ENCODE measurements around the gene ZNF92.
"Not testable (repeated sequence)": the region's sequence is repeated elsewhere in the genome, so short reads cannot be mapped to it uniquely, and the experiment has no call there.

ZNF92 gene

DNA sequence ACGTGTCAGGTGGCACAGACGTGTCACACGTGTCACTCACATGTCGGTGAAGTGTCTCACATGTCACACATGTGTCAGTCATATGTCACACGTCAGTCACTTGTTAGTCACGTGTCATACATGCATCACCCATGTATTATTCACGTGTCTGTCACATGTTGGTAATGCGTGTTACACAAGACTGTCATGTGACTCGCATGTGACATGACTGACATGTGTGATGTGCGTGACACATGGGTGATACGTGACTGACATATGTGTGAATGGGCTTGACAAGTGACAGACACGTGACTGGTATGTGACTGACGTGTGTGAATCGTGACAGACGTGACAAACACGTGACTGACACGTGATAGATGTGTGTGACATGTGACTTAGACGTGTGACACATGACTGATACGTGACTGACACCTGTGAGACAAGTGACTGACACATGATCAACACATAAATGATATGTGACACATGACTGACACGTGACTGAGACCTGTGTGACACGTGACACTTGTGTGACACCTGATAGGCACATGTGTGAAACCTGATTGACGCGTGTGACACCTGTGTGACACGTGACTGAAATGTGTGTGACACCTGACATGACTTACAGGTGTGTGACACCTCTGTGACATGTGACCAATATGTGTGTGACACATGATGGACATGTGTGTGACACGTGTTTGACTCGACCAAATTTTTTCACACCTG, 56.1 kb downstream of the ZNF92 start:
- DNase-seq: no peak

DNA sequence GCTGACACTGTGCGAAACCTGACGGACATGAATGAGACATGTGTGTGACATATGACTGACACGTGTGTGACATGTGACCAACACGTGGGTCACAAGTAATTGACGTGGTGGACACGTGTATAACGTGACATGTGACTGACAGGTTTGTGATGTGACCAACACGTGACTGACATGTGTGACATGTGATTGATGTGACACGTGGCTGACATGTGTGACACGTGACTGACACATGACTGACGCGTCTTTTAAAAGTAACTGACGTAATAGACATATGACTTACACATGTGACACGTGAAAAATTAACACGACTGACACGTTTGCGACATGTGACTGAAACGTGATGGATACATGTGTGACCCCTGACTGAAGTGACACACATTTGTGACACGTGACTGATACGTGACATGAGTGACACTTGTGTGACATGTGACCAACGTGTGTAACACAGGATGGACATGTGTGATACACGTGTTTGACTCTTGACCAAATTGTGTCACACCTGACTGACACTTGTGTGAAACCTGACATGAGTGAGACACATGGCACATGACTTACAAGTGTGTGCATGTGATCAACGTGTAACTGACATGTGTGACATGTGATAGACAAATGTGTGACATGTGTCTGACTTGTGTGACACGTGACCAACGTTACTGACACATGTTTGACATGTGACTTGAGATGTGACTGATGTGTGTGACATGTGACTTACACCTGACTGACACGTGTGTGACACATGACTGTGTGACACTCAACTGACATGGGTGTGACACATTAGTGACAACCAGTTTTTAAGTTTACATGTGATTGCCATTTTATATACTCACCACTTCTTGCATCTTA, 56.9 kb downstream of the ZNF92 start:
- DNase-seq: no peak

DNA sequence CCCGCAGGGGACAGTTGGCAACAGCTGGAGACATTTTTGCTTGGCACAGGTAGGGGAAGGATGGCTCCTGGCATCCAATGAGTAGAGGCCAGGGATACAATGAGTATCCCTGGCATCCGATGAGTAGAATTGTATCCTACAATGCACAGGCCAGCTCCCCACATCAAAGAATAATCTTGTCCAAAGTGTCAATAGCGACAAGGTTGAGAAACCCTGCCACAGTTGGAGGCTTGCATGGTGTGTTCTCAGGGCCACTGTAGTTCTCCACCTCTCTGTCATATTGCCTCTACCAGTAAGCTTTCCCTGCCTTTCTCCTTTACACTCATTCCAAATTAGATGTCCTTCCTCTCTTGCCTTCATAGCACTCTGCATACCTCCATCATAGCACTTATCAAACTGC, 60.7 kb downstream of the ZNF92 start:
- DNase-seq: no peak

DNA sequence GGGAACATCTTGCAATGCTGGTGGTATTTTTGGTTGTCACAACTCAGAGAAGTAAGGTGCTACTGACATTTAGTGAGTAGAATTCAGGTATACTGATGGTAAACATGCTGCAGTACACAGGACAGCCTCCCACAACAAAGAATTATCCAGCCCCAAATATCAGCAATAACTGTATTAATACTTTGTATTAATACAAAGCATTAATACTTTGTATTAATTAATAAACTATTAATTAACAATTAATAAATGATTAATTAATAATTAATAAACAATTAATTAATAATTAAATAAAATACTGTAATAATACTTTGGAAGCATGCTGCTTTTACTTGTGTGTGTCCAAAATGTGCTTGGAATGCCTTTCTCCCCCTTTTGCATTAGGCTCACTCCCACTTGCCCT, 62.5 kb downstream of the ZNF92 start:
- DNase-seq: no peak

DNA sequence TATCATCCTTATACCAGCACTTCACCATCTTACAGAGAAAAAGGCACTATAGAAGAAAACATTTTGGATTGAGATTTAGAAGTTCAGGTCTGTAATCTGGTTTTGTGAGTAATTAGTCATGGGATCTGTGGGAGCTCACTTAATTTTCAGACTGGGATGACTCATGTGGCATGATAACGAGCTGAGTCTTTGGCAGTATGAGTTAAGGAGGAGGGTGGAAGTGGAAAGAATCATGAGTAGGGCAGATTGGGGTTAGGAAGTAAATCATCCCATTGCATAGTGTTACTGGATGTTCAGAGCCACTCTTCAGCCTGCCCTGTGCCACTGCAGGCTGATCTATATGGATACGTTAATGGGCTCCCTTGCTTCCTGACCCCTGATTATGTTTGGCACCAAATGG, 64.9 kb downstream of the ZNF92 start:
- no peak for DNase-seq

DNA sequence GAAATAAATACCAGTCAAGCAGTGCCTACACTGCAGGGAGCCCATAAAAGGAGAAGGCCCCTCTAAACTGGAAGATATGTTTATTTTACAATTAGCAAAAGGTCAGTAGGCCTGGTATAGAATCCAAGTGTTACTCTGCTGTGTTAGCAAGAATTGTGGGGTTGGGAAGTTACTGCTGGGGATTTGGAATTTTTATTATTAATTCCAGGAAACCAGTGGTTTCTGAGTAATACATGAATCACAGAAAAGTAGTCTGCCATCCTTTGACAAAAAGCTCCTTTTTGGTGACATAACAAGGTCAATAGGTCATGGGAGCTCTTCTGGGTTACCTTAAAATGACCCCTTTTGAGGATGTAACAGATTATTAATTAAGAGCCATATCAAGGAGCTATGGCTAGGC, 67.4 kb downstream of the ZNF92 start:
- no peak for DNase-seq

DNA sequence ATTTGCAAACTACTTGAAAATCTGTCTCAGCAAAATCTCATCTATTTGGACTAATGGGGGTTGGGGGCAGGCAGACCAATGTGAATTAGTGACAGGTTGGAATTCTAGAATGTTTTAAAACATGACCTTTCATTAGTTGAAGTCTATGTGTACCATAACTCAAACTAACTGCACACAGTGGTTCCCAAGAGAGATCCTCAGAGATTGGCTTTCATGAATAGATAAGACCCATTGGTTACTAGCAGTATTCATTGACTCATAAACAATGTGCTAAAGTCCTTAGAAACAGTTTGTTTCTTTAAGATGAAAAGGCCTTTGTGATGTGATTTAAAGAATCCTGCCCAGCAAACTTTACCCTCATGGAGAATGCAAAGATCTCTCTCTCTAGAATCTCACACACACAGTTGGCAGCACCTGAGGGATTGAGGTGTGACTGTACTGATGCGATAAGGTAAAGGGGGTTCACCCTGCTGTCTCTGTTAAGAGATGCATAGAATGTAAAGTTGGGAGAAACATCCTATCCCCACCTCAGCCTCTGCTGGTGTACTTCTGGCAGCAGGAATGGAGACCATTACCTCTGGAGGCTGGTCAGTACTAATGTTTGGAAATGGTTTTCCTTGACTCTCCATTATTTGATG, 70.7 kb downstream of the ZNF92 start:
- DNase-seq: no peak

DNA sequence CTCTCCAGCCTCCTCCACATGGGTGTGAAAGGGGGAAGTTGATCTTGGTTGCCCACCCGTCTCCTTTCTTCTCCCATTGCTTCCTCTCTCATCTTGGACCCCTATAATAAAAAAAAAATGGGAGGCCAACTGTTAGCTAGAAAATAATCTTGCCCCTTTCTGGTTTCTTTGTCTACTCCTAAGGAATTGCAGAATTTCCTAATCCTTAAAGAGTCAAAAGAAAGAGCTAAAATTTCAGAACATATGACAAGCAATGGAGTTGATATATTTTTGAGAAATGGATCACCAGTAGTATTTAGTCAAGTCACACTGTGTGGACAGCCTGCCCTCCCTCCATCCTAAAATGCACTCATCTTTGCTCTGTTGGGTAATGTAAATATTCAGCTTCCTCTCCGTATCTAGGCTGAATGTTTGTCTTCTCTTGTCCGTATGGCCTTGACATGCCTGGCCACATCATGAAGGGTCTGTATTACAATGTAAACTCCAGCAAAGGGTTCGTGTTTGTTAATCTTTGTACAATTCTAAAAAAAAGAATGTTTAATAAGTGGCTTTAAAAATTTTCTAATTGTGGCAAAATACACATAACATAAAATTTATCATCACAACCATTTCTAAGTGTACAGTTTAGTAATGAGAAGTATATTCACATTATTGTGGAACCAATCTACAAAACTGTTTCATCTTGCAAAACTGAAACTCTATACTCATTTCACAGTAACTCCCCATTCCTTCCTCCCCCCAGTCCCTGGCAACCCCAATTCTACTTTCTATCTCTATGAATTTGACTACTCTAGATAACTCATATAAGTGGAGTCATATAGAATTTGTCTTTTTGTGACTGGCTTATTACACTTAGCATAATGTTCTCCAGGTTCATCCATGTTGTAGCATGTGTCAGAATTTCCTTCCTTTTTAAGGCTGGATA, 71.5 kb downstream of the ZNF92 start:
- no peak for DNase-seq

DNA sequence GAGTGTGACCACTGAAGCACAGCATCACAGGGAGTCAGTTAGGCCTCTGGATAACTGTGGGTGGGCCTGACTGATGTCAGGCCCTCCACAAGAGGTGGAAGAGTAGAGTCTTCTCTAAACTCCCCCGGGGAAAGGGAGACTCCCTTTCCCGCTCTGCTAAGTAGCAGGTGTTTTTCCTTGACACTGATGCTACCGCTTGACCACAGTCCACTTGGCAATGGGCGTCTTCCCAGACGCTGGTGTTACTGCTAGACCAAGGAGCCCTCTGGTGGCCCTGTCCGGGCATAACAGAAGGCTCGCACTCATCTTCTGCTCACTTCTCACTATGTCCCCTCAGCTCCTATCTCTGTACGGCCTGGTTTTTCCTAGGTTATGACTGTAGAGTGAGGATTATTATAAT, 73.4 kb downstream of the ZNF92 start:
- DNase-seq: not testable (repeated sequence)

DNA sequence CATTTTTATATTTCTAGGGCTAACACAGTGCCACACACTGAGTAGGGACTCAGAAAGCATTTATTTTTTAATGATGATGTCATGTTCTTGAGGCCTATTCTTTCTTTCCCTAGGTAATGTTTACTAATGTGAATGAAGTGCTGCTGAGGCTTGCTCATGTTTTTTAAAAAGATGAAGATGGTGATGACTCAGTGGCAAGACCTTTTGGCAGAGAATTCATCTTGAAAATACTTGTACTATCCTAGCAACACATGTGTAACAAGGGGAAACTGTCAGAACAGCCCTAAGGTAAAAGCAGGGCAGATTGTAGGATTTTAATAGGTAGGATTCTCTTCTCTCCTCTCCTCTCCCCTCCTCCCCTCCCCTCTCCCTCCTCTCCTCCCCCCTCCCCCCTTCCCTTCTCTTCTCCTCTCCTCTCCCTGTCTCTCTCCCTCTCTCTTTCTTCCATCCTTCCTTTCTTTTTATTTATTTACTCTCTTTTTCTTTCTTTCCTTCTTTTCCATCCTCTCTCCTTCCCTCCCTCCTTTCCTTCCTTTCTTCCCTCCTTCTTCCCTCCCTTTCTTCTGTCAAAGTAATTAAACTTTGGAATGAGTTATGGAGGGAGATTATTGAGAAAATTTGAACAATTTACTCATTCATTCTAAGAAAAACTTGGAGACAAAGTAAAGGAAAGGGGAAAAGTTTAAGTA, 75.3 kb downstream of the ZNF92 start:
- DNase-seq: no peak

DNA sequence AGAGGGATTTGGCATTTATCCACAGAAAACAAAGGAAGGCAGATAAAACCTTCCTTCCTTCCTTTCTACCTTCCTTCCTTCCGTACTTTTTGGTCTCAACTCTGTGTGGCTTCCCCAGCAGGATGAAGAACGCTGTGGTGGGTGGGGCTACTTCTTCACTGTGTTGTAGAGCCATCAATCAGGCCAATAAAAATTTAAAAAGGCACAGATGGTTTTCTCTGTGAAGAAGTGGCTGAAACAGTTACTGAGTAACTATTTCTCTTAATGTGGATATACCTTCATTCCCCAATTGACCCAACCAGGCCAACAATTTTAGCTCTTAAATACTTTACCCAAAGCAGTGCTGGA, 75.8 kb downstream of the ZNF92 start:
- DNase-seq: no peak

Data from activated naive CD4-positive, alpha-beta T cell (primary cell).